Neural cell (in vitro differentiated cells): ENCODE measurements around the gene C19orf33. TPM values are rescaled to one million over a fixed set of nuclear protein-coding genes. Genes with fewer than 3 reads are reported as not detected.

ENCODE experiments used
- H2AFZ ChIP-seq: fragments of 200-600, 300-800 bp; sonication (generic), shearing (Covaris generic); 2 replicates; pipeline ENCODE4 v1.6.0; 2014; ENCODE audit warnings: low read depth, mild to moderate bottlenecking, antibody characterized with exemption, low read length, moderate library complexity
- H3F3A ChIP-seq: fragments of 200-600 bp; shearing (Covaris generic); 2 replicates; pipeline ENCODE4 v1.6.1; 2016; ENCODE audit warnings: mild to moderate bottlenecking, moderate library complexity, mixed read lengths, antibody characterized with exemption, low read length; ENCODE audit not compliant: insufficient read depth, poor library complexity, severe bottlenecking
- H3K27ac ChIP-seq: fragments of 200-600, 300-800 bp; sonication (generic), shearing (Covaris generic); 2 replicates; pipeline ENCODE4 v1.5.1; 2014; ENCODE audit warnings: mild to moderate bottlenecking, low read length, moderate library complexity
- H3K27me3 ChIP-seq: fragments of 300-800, 200-600 bp; sonication (generic), shearing (Covaris generic); 2 replicates; pipeline ENCODE4 v1.6.0; 2014; ENCODE audit warnings: mild to moderate bottlenecking, low read depth, low read length, moderate library complexity; ENCODE audit not compliant: insufficient read depth
- H3K36me3 ChIP-seq: fragments of 300-800, 200-600 bp; sonication (generic), shearing (Covaris generic); 2 replicates; pipeline ENCODE4 v1.5.1; 2014; ENCODE audit warnings: mild to moderate bottlenecking, antibody characterized with exemption, low read length, moderate library complexity; ENCODE audit not compliant: insufficient read depth
- H3K4me2 ChIP-seq: fragments of 300-800, 200-600 bp; sonication (generic), shearing (Covaris generic); 2 replicates; pipeline ENCODE4 v1.6.0; 2014; ENCODE audit warnings: mild to moderate bottlenecking, low read length
- H3K4me3 ChIP-seq: fragments of 300-800, 200-600 bp; sonication (generic), shearing (Covaris generic); 2 replicates; pipeline ENCODE4 v1.5.1; 2014; ENCODE audit warnings: mild to moderate bottlenecking, low read length, moderate library complexity
- H3K79me2 ChIP-seq: fragments of 200-600 bp; shearing (Covaris generic); replicated peaks from 2 replicates; pipeline ENCODE4 v1.6.0; 2014; ENCODE audit warnings: mild to moderate bottlenecking, low read length, moderate library complexity; ENCODE audit not compliant: insufficient read depth
- H3K9ac ChIP-seq: fragments of 300-800, 200-600 bp; sonication (generic), shearing (Covaris generic); 2 replicates; pipeline ENCODE4 v1.6.1; 2016; ENCODE audit warnings: mild to moderate bottlenecking, low read length, mixed read lengths
- H3K9me2 ChIP-seq: fragments of 200-600 bp; shearing (Covaris generic); 2 replicates; pipeline ENCODE4 v1.6.1; 2016; ENCODE audit warnings: mild to moderate bottlenecking, low read length, mixed read lengths; ENCODE audit not compliant: insufficient read depth
- H3K9me3 ChIP-seq: fragments of 200-600, 300-800 bp; sonication (generic), shearing (Covaris generic); 2 replicates; pipeline ENCODE4 v1.6.1; 2016; ENCODE audit warnings: mild to moderate bottlenecking, mixed run types, low read length, moderate library complexity, mixed read lengths
- H4K20me1 ChIP-seq: fragments of 200-600 bp; shearing (Covaris generic); 2 replicates; pipeline ENCODE4 v1.6.1; 2016; ENCODE audit warnings: mild to moderate bottlenecking, mixed run types; ENCODE audit not compliant: insufficient read depth
- EP300 ChIP-seq: fragments of 450-650 bp; conservative IDR thresholded peaks from 2 replicates; pipeline ENCODE4 v1.6.1; 2014; ENCODE audit warnings: antibody characterized with exemption, mild to moderate bottlenecking, moderate library complexity; ENCODE audit not compliant: poor library complexity, severe bottlenecking
- EZH2 ChIP-seq: fragments of 200-600, 300-800 bp; shearing (Covaris generic), sonication (generic); IDR thresholded peaks from 2 replicates; pipeline ENCODE4 v1.6.1; 2014; ENCODE audit warnings: antibody characterized with exemption, low read length, borderline replicate concordance, mild to moderate bottlenecking; ENCODE audit not compliant: insufficient read depth, poor library complexity, severe bottlenecking
- MXI1 ChIP-seq: fragments of 450-650 bp; conservative IDR thresholded peaks from 2 replicates; pipeline ENCODE4 v1.6.1; 2014; ENCODE audit warnings: antibody characterized with exemption, mild to moderate bottlenecking; ENCODE audit not compliant: poor library complexity, severe bottlenecking
- POLR2AphosphoS5 ChIP-seq: IDR thresholded peaks from 2 replicates; pipeline ENCODE4 v1.6.1; 2012
- RAD21 ChIP-seq: fragments of 450-650 bp; conservative IDR thresholded peaks from 2 replicates; pipeline ENCODE4 v1.6.1; 2014; ENCODE audit warnings: antibody characterized with exemption, mild to moderate bottlenecking, moderate library complexity
- REST ChIP-seq: IDR thresholded peaks from 2 replicates; pipeline ENCODE4 v1.6.1; 2012; ENCODE audit warnings: borderline replicate concordance
- SMC3 ChIP-seq: fragments of 450-650 bp; conservative IDR thresholded peaks from 2 replicates; pipeline ENCODE4 v1.6.1; 2014; ENCODE audit warnings: antibody characterized with exemption, mild to moderate bottlenecking, moderate library complexity; ENCODE audit not compliant: poor library complexity
- TAF1 ChIP-seq: IDR thresholded peaks from 2 replicates; pipeline ENCODE4 v1.6.1; 2012; ENCODE audit warnings: low read depth
- polyA plus RNA-seq: library from polyadenylated mRNA; depleted of rRNA; stranded (reverse); fragments of >200 nt; gene quantifications from 2 replicates; pipeline ENCODE4 v1.2.3, GENCODE V29; 2014
- TF ChIP-seq, protein P1 (sequence below): fragments of 450-650 bp; IDR thresholded peaks from 2 replicates; pipeline ENCODE4 v1.5.1; 2014; ENCODE audit warnings: antibody characterized with exemption, mild to moderate bottlenecking, moderate library complexity; ENCODE audit not compliant: poor library complexity, severe bottlenecking

Gene C19orf33
- polyA plus RNA-seq, 1 donor from 2014 or later: not detected

DNA sequence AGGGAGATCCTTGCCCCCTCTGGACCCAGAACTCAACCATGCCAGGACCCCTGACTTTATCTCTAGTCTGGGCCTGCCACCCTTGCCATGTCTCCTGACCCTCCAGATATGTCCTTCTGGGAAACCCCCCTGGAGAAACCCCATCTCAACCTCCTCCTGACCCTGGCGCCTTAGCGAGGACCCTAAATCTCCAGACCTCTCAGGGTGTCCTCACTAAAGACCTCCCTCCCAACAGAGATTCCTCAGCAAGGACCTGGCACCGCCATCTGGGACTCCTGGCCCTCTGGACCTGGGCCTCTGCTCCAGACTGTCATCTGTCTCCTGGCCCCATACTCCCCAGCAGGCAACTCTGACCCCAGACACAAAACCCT lies 16.9 kb downstream of the C19orf33 start:
- Histone ChIP-seq H3K4me2 (no peak overlapping the region), H3K36me3 (no peaks in the 10 kb centered on the region), H3K27ac (no peak overlapping the region), H3K79me2 (no peaks in the 10 kb centered on the region), H2AFZ (no peak overlapping the region), H4K20me1 (no peaks in the 10 kb centered on the region), H3F3A (no peaks in the 10 kb centered on the region), H3K9ac (no peak overlapping the region), H3K4me3 (no peak overlapping the region), H3K9me3 (no peaks in the 10 kb centered on the region), H3K9me2 (no peaks in the 10 kb centered on the region), H3K27me3 (peaks cover 34% of the 10 kb centered on the region)
- no peak for TF ChIP-seq EZH2
- no peak for TF ChIP-seq SMC3
- TF ChIP-seq RAD21: no peak
- no peak for TF ChIP-seq EP300
- TF ChIP-seq MXI1: no peak
- TF ChIP-seq, protein P1, sequence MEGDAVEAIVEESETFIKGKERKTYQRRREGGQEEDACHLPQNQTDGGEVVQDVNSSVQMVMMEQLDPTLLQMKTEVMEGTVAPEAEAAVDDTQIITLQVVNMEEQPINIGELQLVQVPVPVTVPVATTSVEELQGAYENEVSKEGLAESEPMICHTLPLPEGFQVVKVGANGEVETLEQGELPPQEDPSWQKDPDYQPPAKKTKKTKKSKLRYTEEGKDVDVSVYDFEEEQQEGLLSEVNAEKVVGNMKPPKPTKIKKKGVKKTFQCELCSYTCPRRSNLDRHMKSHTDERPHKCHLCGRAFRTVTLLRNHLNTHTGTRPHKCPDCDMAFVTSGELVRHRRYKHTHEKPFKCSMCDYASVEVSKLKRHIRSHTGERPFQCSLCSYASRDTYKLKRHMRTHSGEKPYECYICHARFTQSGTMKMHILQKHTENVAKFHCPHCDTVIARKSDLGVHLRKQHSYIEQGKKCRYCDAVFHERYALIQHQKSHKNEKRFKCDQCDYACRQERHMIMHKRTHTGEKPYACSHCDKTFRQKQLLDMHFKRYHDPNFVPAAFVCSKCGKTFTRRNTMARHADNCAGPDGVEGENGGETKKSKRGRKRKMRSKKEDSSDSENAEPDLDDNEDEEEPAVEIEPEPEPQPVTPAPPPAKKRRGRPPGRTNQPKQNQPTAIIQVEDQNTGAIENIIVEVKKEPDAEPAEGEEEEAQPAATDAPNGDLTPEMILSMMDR: no peak
- no peak for TF ChIP-seq POLR2AphosphoS5
- no peak for TF ChIP-seq REST
- TF ChIP-seq TAF1: no peak

- Histone ChIP-seq H3K27me3 (peaks cover 34% of the 10 kb centered on the region), H3K9ac (no peak overlapping the region), H2AFZ (no peak overlapping the region), H3K4me3 (no peak overlapping the region), H3K4me2 (no peak overlapping the region), H3K9me3 (no peaks in the 10 kb centered on the region), H4K20me1 (no peaks in the 10 kb centered on the region), H3K27ac (no peak overlapping the region), H3K9me2 (no peaks in the 10 kb centered on the region), H3K36me3 (no peaks in the 10 kb centered on the region), H3K79me2 (no peaks in the 10 kb centered on the region), H3F3A (no peaks in the 10 kb centered on the region)
- TF ChIP-seq EP300 (no peak), POLR2AphosphoS5 (no peak), SMC3 (no peak), TAF1 (no peak), REST (no peak), EZH2 (no peak)
- TF ChIP-seq, protein P1: no peak
These were observed 17.7 kb downstream of the C19orf33 start for GRCh38 chr19:38321646-38322196.
